K562 (cell line): ENCODE data around the gene ATP6V0E2. TPM values are rescaled to one million over a fixed set of nuclear protein-coding genes. Genes with fewer than 3 reads are reported as not detected.

Experiments used
- BCLAF1 ChIP-seq, 2 experiments: fragments of 450-650 bp in 1 of 2; IDR thresholded peaks; 2 replicates each; pipeline ENCODE4 v1.6.1; 2011 to 2017; ENCODE audit warnings: low read depth in 2 of 2, antibody characterized with exemption in 1 of 2, borderline replicate concordance in 1 of 2, low read length in 1 of 2, mild to moderate bottlenecking in 1 of 2, mixed read lengths in 1 of 2; ENCODE audit not compliant: control insufficient read depth in 1 of 2
- CEBPZ ChIP-seq: fragments of 150-350 bp; IDR thresholded peaks from 2 replicates; pipeline ENCODE4 v1.6.1; 2014; ENCODE audit warnings: low read depth, mild to moderate bottlenecking, low read length, borderline replicate concordance
- FOXJ2 ChIP-seq: fragments of 200-800 bp; sonication (Bioruptor generic); IDR thresholded peaks from 2 replicates; pipeline ENCODE4 v1.6.1; 2016; ENCODE audit warnings: missing genetic modification characterization, missing compliant biosample characterization
- GTF2F1 ChIP-seq: IDR thresholded peaks from 2 replicates; pipeline ENCODE4 v1.6.1; 2011; ENCODE audit warnings: low read depth, low read length, improper control_type of control experiment
- MYBL2 ChIP-seq, 2 experiments: fragments of 450-650 bp in 1 of 2; sonication (generic) in 1 of 2; formaldehyde crosslinking in 1 of 2; IDR thresholded peaks; 2 replicates each; pipeline versions ENCODE4 v1.6.1 to v1.8.1; 2017 to 2022; ENCODE audit warnings: borderline replicate concordance in 1 of 2, inconsistent platforms in 1 of 2, low read depth in 1 of 2, mild to moderate bottlenecking in 1 of 2, missing genetic modification reagents in 1 of 2, moderate library complexity in 1 of 2
- NBN ChIP-seq: fragments of 450-650 bp; IDR thresholded peaks from 2 replicates; pipeline ENCODE4 v1.6.1; 2016; ENCODE audit warnings: low read depth, mild to moderate bottlenecking
- PCBP1 ChIP-seq: fragments of 200-400 bp; formaldehyde crosslinking; IDR thresholded peaks from 2 replicates; pipeline ENCODE4 v1.6.1; 2018; ENCODE audit warnings: mild to moderate bottlenecking, low read depth, low read length; ENCODE audit not compliant: poor library complexity, severe bottlenecking
- POLR3G ChIP-seq: IDR thresholded peaks from 2 replicates; pipeline ENCODE4 v1.6.1; 2011; ENCODE audit not compliant: insufficient read length, insufficient replicate concordance; ENCODE audit errors: extremely low read depth
- ZBTB1 ChIP-seq: sonication (generic); formaldehyde crosslinking; IDR thresholded peaks from 2 replicates; pipeline ENCODE4 v1.8.1; 2023; ENCODE audit warnings: missing genetic modification reagents, low read depth, mild to moderate bottlenecking, borderline replicate concordance
- ZC3H4 ChIP-seq: sonication (generic); formaldehyde crosslinking; IDR thresholded peaks from 2 replicates; pipeline ENCODE4 v1.9.0; 2021; ENCODE audit warnings: missing genetic modification reagents, borderline replicate concordance
- ZNF445 ChIP-seq: fragments of 250-450 bp; sonication (Bioruptor Pico); IDR thresholded peaks from 2 replicates; pipeline ENCODE4 v1.4.0; 2020; ENCODE audit warnings: low read depth, mild to moderate bottlenecking, moderate library complexity
- polyA plus RNA-seq, 8 experiments: library from polyadenylated mRNA; depleted of rRNA in 4 of 8; stranded (reverse) in 5 of 8; unstranded in 3 of 8; fragments of >200 nt; fragmentation: Nextera tagmentation in 2 of 8; fragmentation: Illumina TruSeq in 1 of 8; extraction: Ambion mirVana in 2 of 8; extraction: Trizol in 1 of 8; gene quantifications; 2 replicates each; pipeline versions ENCODE4 v1.2.1 to v1.2.3, GENCODE V29; 2011 to 2014; ENCODE audit warnings: inconsistent platforms in 1 of 8, missing spikeins in 1 of 8
- total RNA-seq, 7 experiments: library from RNA; depleted of rRNA in 6 of 7; stranded (reverse); fragments of >200 nt in 6 of 7; fragmentation: Illumina TruSeq in 2 of 7; extraction: Trizol in 2 of 7; gene quantifications; 2 replicates each; pipeline versions ENCODE4 v1.2.1 to v1.2.3, GENCODE V29; 2011 to 2021; ENCODE audit warnings: low replicate concordance in 1 of 7
- TF ChIP-seq, protein P1 (sequence below): sonication (generic); formaldehyde crosslinking; IDR thresholded peaks from 2 replicates; pipeline ENCODE4 v1.8.0; 2022; ENCODE audit warnings: mild to moderate bottlenecking, missing genetic modification reagents, borderline replicate concordance
- TF ChIP-seq, protein P2 (sequence below): fragments of 450-650 bp; conservative IDR thresholded peaks from 2 replicates; pipeline ENCODE4 v1.6.1; 2016; ENCODE audit warnings: missing genetic modification characterization, low read depth, mild to moderate bottlenecking, control low read depth, missing compliant biosample characterization

Gene ATP6V0E2
- total and polyA plus RNA-seq, 9 of the 15 experiments (the other 6 are each of a cell fraction or from before 2014, with no cell fraction given): 0.55 to 18.5 (median 10.9) TPM

- no peak for TF ChIP-seq ZNF445 (CRISPR knock-in tag)
- peak; percentile 55; the same call in 1 of the 2 replicates for TF ChIP-seq FOXJ2 (tag)
- TF ChIP-seq CEBPZ: no peak
- TF ChIP-seq ZBTB1 (CRISPR knock-in tag): peak; percentile 88; the same call in 1 of the 2 replicates
- TF ChIP-seq POLR3G: no peak
- TF ChIP-seq GTF2F1: no peak
- TF ChIP-seq, protein P1, sequence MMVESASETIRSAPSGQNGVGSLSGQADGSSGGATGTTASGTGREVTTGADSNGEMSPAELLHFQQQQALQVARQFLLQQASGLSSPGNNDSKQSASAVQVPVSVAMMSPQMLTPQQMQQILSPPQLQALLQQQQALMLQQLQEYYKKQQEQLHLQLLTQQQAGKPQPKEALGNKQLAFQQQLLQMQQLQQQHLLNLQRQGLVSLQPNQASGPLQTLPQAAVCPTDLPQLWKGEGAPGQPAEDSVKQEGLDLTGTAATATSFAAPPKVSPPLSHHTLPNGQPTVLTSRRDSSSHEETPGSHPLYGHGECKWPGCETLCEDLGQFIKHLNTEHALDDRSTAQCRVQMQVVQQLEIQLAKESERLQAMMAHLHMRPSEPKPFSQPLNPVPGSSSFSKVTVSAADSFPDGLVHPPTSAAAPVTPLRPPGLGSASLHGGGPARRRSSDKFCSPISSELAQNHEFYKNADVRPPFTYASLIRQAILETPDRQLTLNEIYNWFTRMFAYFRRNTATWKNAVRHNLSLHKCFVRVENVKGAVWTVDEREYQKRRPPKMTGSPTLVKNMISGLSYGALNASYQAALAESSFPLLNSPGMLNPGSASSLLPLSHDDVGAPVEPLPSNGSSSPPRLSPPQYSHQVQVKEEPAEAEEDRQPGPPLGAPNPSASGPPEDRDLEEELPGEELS (CRISPR knock-in tag): no peak
- TF ChIP-seq BCLAF1 (IDR thresholded peaks at IDR 0.05; ENCODE audit: borderline replicate concordance in 1 of 2, control insufficient read depth in 1 of 2, low read depth in 2 of 2, low read length in 1 of 2): no peak
- peak; percentile 67; the same call in 1 of the 2 replicates for TF ChIP-seq ZC3H4 (CRISPR knock-in tag)
- no peak for TF ChIP-seq MYBL2 (IDR thresholded peaks at IDR 0.05; ENCODE audit: low read depth)
- no peak for TF ChIP-seq MYBL2 (CRISPR knock-in tag; IDR thresholded peaks at IDR 0.05; ENCODE audit: borderline replicate concordance)
- TF ChIP-seq NBN: no peak; the same call in 1 of the 2 replicates
- TF ChIP-seq, protein P2, sequence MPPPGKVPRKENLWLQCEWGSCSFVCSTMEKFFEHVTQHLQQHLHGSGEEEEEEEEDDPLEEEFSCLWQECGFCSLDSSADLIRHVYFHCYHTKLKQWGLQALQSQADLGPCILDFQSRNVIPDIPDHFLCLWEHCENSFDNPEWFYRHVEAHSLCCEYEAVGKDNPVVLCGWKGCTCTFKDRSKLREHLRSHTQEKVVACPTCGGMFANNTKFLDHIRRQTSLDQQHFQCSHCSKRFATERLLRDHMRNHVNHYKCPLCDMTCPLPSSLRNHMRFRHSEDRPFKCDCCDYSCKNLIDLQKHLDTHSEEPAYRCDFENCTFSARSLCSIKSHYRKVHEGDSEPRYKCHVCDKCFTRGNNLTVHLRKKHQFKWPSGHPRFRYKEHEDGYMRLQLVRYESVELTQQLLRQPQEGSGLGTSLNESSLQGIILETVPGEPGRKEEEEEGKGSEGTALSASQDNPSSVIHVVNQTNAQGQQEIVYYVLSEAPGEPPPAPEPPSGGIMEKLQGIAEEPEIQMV (tag): no peak
- TF ChIP-seq PCBP1: no peak
Observed at GRCh38 chr7:149873074-149873969, at the start of gene ATP6V0E2 (continued).
